ENCODE measurements around the gene SLC16A5. TPM values are rescaled to one million over a fixed set of nuclear protein-coding genes. Genes with fewer than 3 reads are reported as not detected.
A peak's percentile ranks its signal among the peaks of the same experiment; 100 is the strongest.
"Not testable (repeated sequence)": the region's sequence is repeated elsewhere in the genome, so short reads cannot be mapped to it uniquely, and the experiment has no call there.

Gene SLC16A5
- total RNA-seq, 4 donors from 2014 or later: 4.1 to 17.5 (median 12.1) TPM; not detected in 1

- Histone ChIP-seq H3K27me3 (no peaks in the 10 kb centered on the region), H3K4me3 (no peak overlapping the region), H3K4me1 (no peaks in the 10 kb centered on the region), H3K9me3 (no peaks in the 10 kb centered on the region), H3K36me3 (no peaks in the 10 kb centered on the region), H3K27ac (no peak overlapping the region)
- no peak for DNase-seq
- TF ChIP-seq CTCF (IDR thresholded peaks at IDR 0.05) (no peak), POLR2A (IDR thresholded peaks at IDR 0.05) (no peak)
- intact Hi-C loops (cut with DNase I; ENCODE audit: low total_unique reads): no loop called here
Measured at GRCh38 chr17:75064867-75065561, 22.7 kb upstream of the SLC16A5 start.

GRCh38 chr17:75065562-75066151 is 22.1 kb upstream of the SLC16A5 start:
- H3K4me3 ChIP-seq: no peak overlapping the region
- intact Hi-C loops (cut with DNase I; ENCODE audit: low total_unique reads): no loop called here
- no peaks in the 10 kb centered on the region for H3K4me1 ChIP-seq
- TF ChIP-seq CTCF (IDR thresholded peaks at IDR 0.05) (no peak), POLR2A (IDR thresholded peaks at IDR 0.05) (no peak)
- H3K36me3 ChIP-seq: no peaks in the 10 kb centered on the region
- no peak for DNase-seq
- H3K27me3 ChIP-seq: no peaks in the 10 kb centered on the region
- H3K9me3 ChIP-seq: no peaks in the 10 kb centered on the region
- H3K27ac ChIP-seq: no peak overlapping the region

GRCh38 chr17:75067856-75068255 is 19.9 kb upstream of the SLC16A5 start:
- intact Hi-C loops (cut with DNase I; ENCODE audit: low total_unique reads): no loop called here
- H3K4me1 ChIP-seq: no peaks in the 10 kb centered on the region
- no peaks in the 10 kb centered on the region for H3K9me3 ChIP-seq
- H3K4me3 ChIP-seq: no peak overlapping the region
- no peaks in the 10 kb centered on the region for H3K27me3 ChIP-seq
- H3K36me3 ChIP-seq: no peaks in the 10 kb centered on the region
- no peak for TF ChIP-seq CTCF (IDR thresholded peaks at IDR 0.05)
- TF ChIP-seq POLR2A (IDR thresholded peaks at IDR 0.05): no peak
- DNase-seq: no peak
- H3K27ac ChIP-seq: no peak overlapping the region

- Histone ChIP-seq H3K36me3 (no peaks in the 10 kb centered on the region), H3K27ac (no peak overlapping the region), H3K4me1 (no peaks in the 10 kb centered on the region), H3K9me3 (no peaks in the 10 kb centered on the region), H3K27me3 (no peaks in the 10 kb centered on the region), H3K4me3 (no peak overlapping the region)
- DNase-seq: no peak
- intact Hi-C loops (cut with DNase I; ENCODE audit: low total_unique reads): no loop called here
- TF ChIP-seq POLR2A (IDR thresholded peaks at IDR 0.05) (no peak), CTCF (IDR thresholded peaks at IDR 0.05) (no peak)
Measured at GRCh38 chr17:75068750-75069149, 19.0 kb upstream of the SLC16A5 start.

GRCh38 chr17:75069783-75070182 is 18.0 kb upstream of the SLC16A5 start:
- no peak overlapping the region for H3K27ac ChIP-seq
- TF ChIP-seq POLR2A (IDR thresholded peaks at IDR 0.05) (no peak), CTCF (IDR thresholded peaks at IDR 0.05) (peak in 1 of 4 experiments; percentile 11)
- H3K4me3 ChIP-seq: no peak overlapping the region
- no peaks in the 10 kb centered on the region for H3K9me3 ChIP-seq
- intact Hi-C loops (cut with DNase I; ENCODE audit: low total_unique reads): no loop called here
- H3K36me3 ChIP-seq: no peaks in the 10 kb centered on the region
- no peaks in the 10 kb centered on the region for H3K27me3 ChIP-seq
- no peaks in the 10 kb centered on the region for H3K4me1 ChIP-seq
- DNase-seq: no peak

GRCh38 chr17:75071478-75072271 is 16.1 kb upstream of the SLC16A5 start:
- H3K4me1 ChIP-seq; H3K4me3 ChIP-seq; H3K9me3 ChIP-seq; H3K36me3 ChIP-seq; DNase-seq; H3K27ac ChIP-seq; H3K27me3 ChIP-seq; intact Hi-C loops (cut with DNase I; ENCODE audit: low total_unique reads): not testable (repeated sequence)

GRCh38 chr17:75072909-75073308 is 14.8 kb upstream of the SLC16A5 start:
- H3K36me3 ChIP-seq; H3K27ac ChIP-seq; H3K4me1 ChIP-seq; DNase-seq; H3K9me3 ChIP-seq; H3K4me3 ChIP-seq; H3K27me3 ChIP-seq; intact Hi-C loops (cut with DNase I; ENCODE audit: low total_unique reads): not testable (repeated sequence)
